ENCODE results near the gene SLC22A6.

The SLC22A6 gene

GRCh38 chr11:62931499-62932278, 53.1 kb downstream of the SLC22A6 start:
- no peak for DNase-seq

GRCh38 chr11:62930666-62931065, 54.1 kb downstream of the SLC22A6 start:
- no peak for DNase-seq

GRCh38 chr11:62930157-62930556, 54.6 kb downstream of the SLC22A6 start:
- no peak for DNase-seq

- no peak for DNase-seq
Observed at GRCh38 chr11:62928011-62928410, 56.8 kb downstream of the SLC22A6 start.

GRCh38 chr11:62926680-62927455, 57.9 kb downstream of the SLC22A6 start:
- no peak for DNase-seq
